ENCODE results near the gene PI4KA.
"Not testable (repeated sequence)": the region's sequence is repeated elsewhere in the genome, so short reads cannot be mapped to it uniquely, and the experiment has no call there.

Gene PI4KA

GRCh38 chr22:20852503-20852902 is 6.1 kb downstream of the PI4KA start:
- H3K4me3 Mint-ChIP-seq = no peak overlapping the region
- no peaks in the 10 kb centered on the region for H3K27me3 Mint-ChIP-seq
- ATAC-seq (replicated peaks) (no peak), DNase-seq (no peak)
- H3K4me1 Mint-ChIP-seq (ENCODE audit: low read depth in 2 of 2) = peaks cover 35 to 44% of the 10 kb centered on the region in 2 donors
- H3K36me3 Mint-ChIP-seq (ENCODE audit: insufficient read depth) = peaks cover 6% of the 10 kb centered on the region
- no peak overlapping the region for H3K27ac Mint-ChIP-seq
- H3K9me3 Mint-ChIP-seq = no peaks in the 10 kb centered on the region

GRCh38 chr22:20852076-20852475 is 6.5 kb downstream of the PI4KA start:
- peak overlapping the region in 1 of 2 donors; percentile 51 for H3K27ac Mint-ChIP-seq
- no peak for ATAC-seq (replicated peaks)
- peaks cover 6% of the 10 kb centered on the region for H3K36me3 Mint-ChIP-seq (ENCODE audit: insufficient read depth)
- peaks cover 30 to 40% of the 10 kb centered on the region in 2 donors for H3K4me1 Mint-ChIP-seq (ENCODE audit: low read depth in 2 of 2)
- no peak for DNase-seq
- H3K27me3 Mint-ChIP-seq = no peaks in the 10 kb centered on the region
- H3K9me3 Mint-ChIP-seq = no peaks in the 10 kb centered on the region
- no peak overlapping the region for H3K4me3 Mint-ChIP-seq

DNA sequence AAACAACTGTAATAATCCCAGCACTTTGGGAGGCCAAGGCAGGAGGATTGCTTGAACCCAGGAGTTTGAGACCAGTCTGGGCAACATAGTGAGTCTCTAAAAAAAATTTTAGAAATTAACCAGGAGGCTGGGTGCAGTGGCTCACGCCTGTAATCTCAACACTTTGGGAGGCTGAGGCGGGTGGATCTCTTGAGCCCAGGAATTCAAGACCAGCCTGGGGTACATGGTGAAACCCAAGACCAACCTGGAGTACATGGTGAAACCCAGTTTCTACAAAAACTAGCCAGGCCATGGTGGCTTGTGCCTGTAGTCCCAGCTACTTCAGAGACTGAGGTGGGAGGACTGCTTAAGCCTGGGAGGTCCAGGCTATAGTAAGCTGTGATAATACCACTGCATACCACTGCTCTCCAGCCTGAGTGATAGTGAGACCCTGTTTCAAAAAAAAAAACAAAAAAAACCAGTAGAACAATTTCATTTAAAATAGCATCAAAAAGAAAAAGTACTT is 11.2 kb downstream of the PI4KA start:
- no peak for ATAC-seq (replicated peaks)
- no peaks in the 10 kb centered on the region for H3K27me3 Mint-ChIP-seq
- no peak overlapping the region for H3K4me3 Mint-ChIP-seq
- no peak overlapping the region for H3K27ac Mint-ChIP-seq
- H3K36me3 Mint-ChIP-seq (ENCODE audit: insufficient read depth) = no peaks in the 10 kb centered on the region
- no peak for DNase-seq
- H3K4me1 Mint-ChIP-seq (ENCODE audit: low read depth in 2 of 2) = peaks cover 19 to 39% of the 10 kb centered on the region in 2 donors
- no peaks in the 10 kb centered on the region for H3K9me3 Mint-ChIP-seq

GRCh38 chr22:20844055-20845037 is 14.3 kb downstream of the PI4KA start:
- H3K27me3 Mint-ChIP-seq = no peaks in the 10 kb centered on the region
- H3K36me3 Mint-ChIP-seq (ENCODE audit: insufficient read depth) = no peaks in the 10 kb centered on the region
- ATAC-seq (replicated peaks) = no peak
- DNase-seq = no peak
- H3K9me3 Mint-ChIP-seq = no peaks in the 10 kb centered on the region
- H3K27ac Mint-ChIP-seq = peak overlapping the region in 1 of 2 donors; percentile 33
- H3K4me3 Mint-ChIP-seq = no peak overlapping the region
- peaks cover 36 to 54% of the 10 kb centered on the region in 2 donors for H3K4me1 Mint-ChIP-seq (ENCODE audit: low read depth in 2 of 2)

DNA sequence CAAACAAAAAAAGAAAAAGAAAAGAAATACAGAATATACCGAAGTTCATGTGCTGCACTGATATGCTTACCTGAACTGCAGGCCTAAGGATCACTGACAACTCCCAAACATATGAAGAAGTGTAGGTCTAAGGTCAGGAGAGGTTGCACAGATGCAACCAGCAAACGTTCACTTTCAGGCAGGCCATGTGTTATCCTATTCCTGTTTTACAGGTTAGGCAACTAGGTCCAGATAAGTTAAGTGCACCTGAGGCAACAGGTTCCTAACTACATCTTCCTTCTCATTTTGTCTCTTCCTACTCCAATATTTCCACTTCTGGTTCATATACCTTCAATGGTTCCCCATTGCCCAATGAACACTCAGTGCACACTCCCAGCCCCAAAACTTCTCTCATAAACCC is 15.1 kb downstream of the PI4KA start:
- H3K9me3 Mint-ChIP-seq = no peaks in the 10 kb centered on the region

GRCh38 chr22:20840646-20841371 is 17.8 kb downstream of the PI4KA start:
- Mint-ChIP-seq H3K9me3 (no peaks in the 10 kb centered on the region), H3K27me3 (no peaks in the 10 kb centered on the region), H3K27ac (peak overlapping the region; percentile 18 to 68), H3K4me3 (no peak overlapping the region), H3K36me3 (ENCODE audit: insufficient read depth) (peaks cover 4% of the 10 kb centered on the region), H3K4me1 (ENCODE audit: low read depth in 2 of 2) (peaks cover 36 to 55% of the 10 kb centered on the region in 2 donors)
- ATAC-seq (replicated peaks) (no peak), DNase-seq (no peak)

More for the DNA sequence above, 15.1 kb downstream of the PI4KA start:
- Mint-ChIP-seq H3K4me1 (ENCODE audit: low read depth in 2 of 2) (peaks cover 38 to 54% of the 10 kb centered on the region in 2 donors), H3K27me3 (no peaks in the 10 kb centered on the region), H3K4me3 (no peak overlapping the region), H3K27ac (peak overlapping the region in 1 of 2 donors; percentile 33), H3K36me3 (ENCODE audit: insufficient read depth) (no peaks in the 10 kb centered on the region)
- DNase-seq (no peak), ATAC-seq (replicated peaks) (no peak)

GRCh38 chr22:20839837-20840645 is 18.6 kb downstream of the PI4KA start:
- DNase-seq = no peak
- no peak overlapping the region for H3K4me3 Mint-ChIP-seq
- ATAC-seq (replicated peaks) = no peak
- no peaks in the 10 kb centered on the region for H3K9me3 Mint-ChIP-seq
- H3K27me3 Mint-ChIP-seq = no peaks in the 10 kb centered on the region
- peaks cover 33 to 51% of the 10 kb centered on the region in 2 donors for H3K4me1 Mint-ChIP-seq (ENCODE audit: low read depth in 2 of 2)
- no peak overlapping the region for H3K27ac Mint-ChIP-seq
- peaks cover 7% of the 10 kb centered on the region for H3K36me3 Mint-ChIP-seq (ENCODE audit: insufficient read depth)

GRCh38 chr22:20839354-20839753 is 19.3 kb downstream of the PI4KA start:
- not testable (repeated sequence) for H3K9me3 Mint-ChIP-seq; H3K27ac Mint-ChIP-seq; H3K27me3 Mint-ChIP-seq; ATAC-seq (replicated peaks); H3K36me3 Mint-ChIP-seq (ENCODE audit: insufficient read depth); DNase-seq; H3K4me3 Mint-ChIP-seq
- H3K4me1 Mint-ChIP-seq (ENCODE audit: low read depth in 2 of 2) = peaks cover 33 to 45% of the 10 kb centered on the region in 2 donors

GRCh38 chr22:20836987-20837823 is 21.4 kb downstream of the PI4KA start:
- peaks cover 24 to 37% of the 10 kb centered on the region in 2 donors for H3K4me1 Mint-ChIP-seq (ENCODE audit: low read depth in 2 of 2)
- no peak for ATAC-seq (replicated peaks)

DNA sequence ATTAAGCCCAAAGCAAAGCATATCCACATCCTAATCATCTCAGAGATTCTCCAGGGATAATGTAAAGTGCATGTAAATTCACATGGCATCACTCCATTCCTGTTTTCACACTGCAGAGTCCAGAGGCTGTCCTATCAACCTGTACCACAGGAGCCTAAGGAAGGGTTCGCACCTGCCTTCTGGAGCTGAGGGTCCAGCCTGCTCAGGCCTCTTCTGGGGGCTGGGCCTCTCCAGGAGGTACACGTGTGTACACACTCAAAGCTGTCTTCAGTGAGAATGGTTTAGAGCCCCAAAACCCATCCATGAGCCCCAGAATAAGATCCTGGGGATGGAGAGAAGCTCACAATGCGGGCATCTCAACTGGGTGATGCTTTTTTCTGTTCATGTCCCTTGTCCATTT is 23.9 kb downstream of the PI4KA start:
- H3K4me1 Mint-ChIP-seq (ENCODE audit: low read depth in 2 of 2) = peaks cover 10 to 13% of the 10 kb centered on the region in 2 donors
- no peak overlapping the region for H3K4me3 Mint-ChIP-seq
- no peak for ATAC-seq (replicated peaks)
- H3K27me3 Mint-ChIP-seq = no peaks in the 10 kb centered on the region
- no peak for DNase-seq
- no peaks in the 10 kb centered on the region for H3K9me3 Mint-ChIP-seq
- H3K27ac Mint-ChIP-seq = peak overlapping the region in 1 of 2 donors; percentile 49
- peaks cover 55% of the 10 kb centered on the region for H3K36me3 Mint-ChIP-seq (ENCODE audit: insufficient read depth)

More at GRCh38 chr22:20836987-20837823, 21.4 kb downstream of the PI4KA start:
- no peak for DNase-seq
- Mint-ChIP-seq H3K36me3 (ENCODE audit: insufficient read depth) (peaks cover 30% of the 10 kb centered on the region), H3K9me3 (no peaks in the 10 kb centered on the region), H3K4me3 (no peak overlapping the region), H3K27ac (no peak overlapping the region), H3K27me3 (no peaks in the 10 kb centered on the region)

DNA sequence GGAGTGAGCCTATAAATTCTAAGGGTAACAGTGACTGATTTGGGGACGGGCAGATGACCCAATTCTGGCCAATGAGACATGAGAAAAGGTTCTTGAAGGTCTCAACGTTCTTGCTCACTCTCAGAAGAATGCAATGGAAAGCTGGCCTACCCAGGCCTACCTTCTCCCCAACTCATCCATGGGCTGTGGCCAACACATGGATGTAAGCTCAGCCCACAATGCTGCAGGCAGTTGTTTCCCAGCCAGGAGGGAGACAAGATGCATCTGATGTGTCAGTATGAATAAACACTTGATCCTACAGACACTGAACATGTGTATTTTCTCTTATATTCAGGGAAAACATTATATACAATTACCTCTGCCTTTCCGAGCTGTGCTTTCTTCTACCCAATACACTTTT is 24.4 kb downstream of the PI4KA start:
- Mint-ChIP-seq H3K4me3 (no peak overlapping the region), H3K36me3 (ENCODE audit: insufficient read depth) (peaks cover 60% of the 10 kb centered on the region), H3K4me1 (ENCODE audit: low read depth in 2 of 2) (peaks cover 6 to 13% of the 10 kb centered on the region in 2 donors), H3K9me3 (no peaks in the 10 kb centered on the region), H3K27me3 (no peaks in the 10 kb centered on the region), H3K27ac (no peak overlapping the region)
- DNase-seq (no peak), ATAC-seq (replicated peaks) (no peak)

DNA sequence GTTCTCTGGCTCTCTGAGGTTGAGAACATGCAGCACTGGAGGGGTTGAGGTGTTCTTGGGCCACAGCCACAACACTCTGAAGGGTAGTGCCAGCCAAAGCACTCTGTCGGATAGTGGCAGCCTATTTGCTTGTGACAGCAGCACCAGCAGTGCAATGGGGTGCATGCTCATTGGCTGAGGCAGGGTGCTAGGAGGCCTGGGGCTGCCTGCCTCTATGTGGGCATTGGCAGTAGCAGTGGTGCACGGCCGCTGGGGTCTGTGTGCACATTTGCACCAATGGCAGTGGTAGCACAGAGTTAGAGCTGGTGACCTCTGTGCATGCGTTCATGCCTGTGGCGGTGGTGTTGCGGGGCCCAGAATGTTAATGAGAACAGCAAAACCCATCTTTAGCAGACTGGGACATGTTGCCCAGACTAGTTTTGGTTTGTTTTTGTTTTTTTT is 25.4 kb downstream of the PI4KA start:
- Mint-ChIP-seq H3K27me3 (no peaks in the 10 kb centered on the region), H3K9me3 (no peaks in the 10 kb centered on the region), H3K36me3 (ENCODE audit: insufficient read depth) (peaks cover 70% of the 10 kb centered on the region), H3K27ac (peak overlapping the region in 1 of 2 donors; percentile 55), H3K4me1 (ENCODE audit: low read depth in 2 of 2) (peaks cover 2 to 13% of the 10 kb centered on the region in 2 donors), H3K4me3 (no peak overlapping the region)
- DNase-seq (no peak), ATAC-seq (replicated peaks) (no peak)

All from effector memory CD8-positive, alpha-beta T cell (primary cell).